ENCODE measurements around the gene BMP7.

BMP7 gene

GRCh38 chr20:57153238-57153905, 113.1 kb downstream of the BMP7 start:
- DNase-seq (ENCODE audit: low read depth, low spot score), result no peak

- DNase-seq (ENCODE audit: low read depth, low spot score), result no peak
Observed at GRCh38 chr20:57152557-57152956, 113.9 kb downstream of the BMP7 start.

- DNase-seq (ENCODE audit: low read depth, low spot score), result no peak
Observed at GRCh38 chr20:57150559-57150958, 115.9 kb downstream of the BMP7 start.

GRCh38 chr20:57148263-57148662, 118.2 kb downstream of the BMP7 start:
- no peak for DNase-seq (ENCODE audit: low read depth, low spot score)

- DNase-seq (ENCODE audit: low read depth, low spot score), result no peak
Observed at GRCh38 chr20:57147185-57147584, 119.3 kb downstream of the BMP7 start.

- DNase-seq (ENCODE audit: low read depth, low spot score), result no peak
Observed at GRCh38 chr20:57146155-57146554, 120.3 kb downstream of the BMP7 start.

GRCh38 chr20:57145089-57145631, 121.3 kb downstream of the BMP7 start:
- no peak for DNase-seq (ENCODE audit: low read depth, low spot score)

- DNase-seq (ENCODE audit: low read depth, low spot score), result no peak
Observed at GRCh38 chr20:57143173-57143572, 123.3 kb downstream of the BMP7 start.

GRCh38 chr20:57142667-57143066, 123.8 kb downstream of the BMP7 start:
- no peak for DNase-seq (ENCODE audit: low read depth, low spot score)

GRCh38 chr20:57141492-57141891, 124.9 kb downstream of the BMP7 start:
- no peak for DNase-seq (ENCODE audit: low read depth, low spot score)

GRCh38 chr20:57140416-57140965, 126.0 kb downstream of the BMP7 start:
- DNase-seq (ENCODE audit: low read depth, low spot score), result no peak

- DNase-seq (ENCODE audit: low read depth, low spot score), result no peak
Observed at GRCh38 chr20:57139342-57140093, 126.9 kb downstream of the BMP7 start.

GRCh38 chr20:57138198-57138995, 128.0 kb downstream of the BMP7 start:
- DNase-seq (ENCODE audit: low read depth, low spot score), result no peak

GRCh38 chr20:57137676-57138075, 128.8 kb downstream of the BMP7 start:
- DNase-seq (ENCODE audit: low read depth, low spot score), result no peak

GRCh38 chr20:57136734-57137133, 129.7 kb downstream of the BMP7 start:
- DNase-seq (ENCODE audit: low read depth, low spot score), result no peak

GRCh38 chr20:57135875-57136274, 130.6 kb downstream of the BMP7 start:
- no peak for DNase-seq (ENCODE audit: low read depth, low spot score)

- no peak for DNase-seq (ENCODE audit: low read depth, low spot score)
Observed at GRCh38 chr20:57134804-57135203, 131.6 kb downstream of the BMP7 start.

- no peak for DNase-seq (ENCODE audit: low read depth, low spot score)
Observed at GRCh38 chr20:57133926-57134650, 132.4 kb downstream of the BMP7 start.

- no peak for DNase-seq (ENCODE audit: low read depth, low spot score)
Observed at GRCh38 chr20:57131601-57132391, 134.6 kb downstream of the BMP7 start.

GRCh38 chr20:57131077-57131476, 135.4 kb downstream of the BMP7 start:
- DNase-seq (ENCODE audit: low read depth, low spot score), result no peak
